ENCODE data around the gene ZNF90.

- no peak for TF ChIP-seq CTCF (IDR thresholded peaks at IDR 0.05; ENCODE audit: low read depth, low read length, missing input control)
- TF ChIP-seq TAF1 (conservative IDR thresholded peaks at IDR 0.05) = no peak
- TF ChIP-seq NR2F2 (IDR thresholded peaks at IDR 0.05) = no peak
- no peak for TF ChIP-seq HNF4A (conservative IDR thresholded peaks at IDR 0.05)
- no peak for TF ChIP-seq GABPA (IDR thresholded peaks at IDR 0.05 in 1 of 2, conservative IDR thresholded peaks at IDR 0.05 in 1 of 2)
- no peak for TF ChIP-seq JUND (IDR thresholded peaks at IDR 0.05)
These were observed 24.3 kb downstream of the ZNF90 start for GRCh38 chr19:20102097-20102496.
